Measurements from ENCODE around the gene ATP5F1E.
A peak's percentile ranks its signal among the peaks of the same experiment; 100 is the strongest.
"Not testable (repeated sequence)": the region's sequence is repeated elsewhere in the genome, so short reads cannot be mapped to it uniquely, and the experiment has no call there.

Gene ATP5F1E

GRCh38 chr20:59042796-59043631 is 10.9 kb upstream of the ATP5F1E start:
- DNase-seq, result peak; percentile 96

GRCh38 chr20:59042151-59042795 is 10.1 kb upstream of the ATP5F1E start, which contains the start of gene PRELID3B:
PRELID3B (minus strand) TSS chr20:59042786; CDS start chr20:59042730, 56 bp downstream.
- peak; percentile 36 for DNase-seq

DNA sequence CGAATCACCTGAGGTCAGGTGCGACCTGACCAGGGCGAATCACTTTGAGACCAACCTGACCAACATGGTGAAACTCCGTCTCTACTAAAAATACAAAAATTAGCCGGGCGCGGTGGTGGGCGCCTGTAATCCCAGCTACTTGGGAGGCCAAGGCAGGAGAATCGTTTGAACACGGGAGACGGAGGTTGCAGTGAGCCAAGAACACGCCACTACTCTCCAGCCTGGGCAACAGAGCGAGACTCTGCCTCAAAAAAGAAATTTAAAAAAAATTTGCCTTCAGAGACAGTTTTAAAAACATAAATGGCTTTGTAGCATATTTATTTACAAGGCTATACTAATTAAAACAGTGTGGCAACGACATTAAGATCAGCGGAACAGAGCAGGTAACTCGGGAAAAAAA is 9.4 kb upstream of the ATP5F1E start:
- DNase-seq, result not testable (repeated sequence)

DNA sequence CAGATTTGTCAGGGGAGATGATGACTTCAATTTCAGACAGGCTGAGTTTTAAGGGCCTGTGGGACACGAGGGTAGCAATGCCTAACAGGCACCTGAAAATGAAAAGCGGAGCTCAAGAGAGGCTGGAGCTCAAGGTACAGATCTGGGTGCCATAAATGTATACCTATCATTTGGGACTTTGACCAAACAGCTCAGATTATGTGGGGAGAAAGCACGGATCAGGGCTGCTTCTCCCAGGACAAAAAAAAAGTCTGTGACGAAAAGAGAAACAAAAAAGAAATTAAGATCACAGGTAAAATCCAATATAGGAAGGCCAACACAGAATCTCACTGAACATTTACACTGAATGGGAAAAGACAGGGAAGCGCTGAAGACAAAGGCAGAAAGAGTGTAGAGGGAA is 8.5 kb upstream of the ATP5F1E start:
- DNase-seq, result no peak

DNA sequence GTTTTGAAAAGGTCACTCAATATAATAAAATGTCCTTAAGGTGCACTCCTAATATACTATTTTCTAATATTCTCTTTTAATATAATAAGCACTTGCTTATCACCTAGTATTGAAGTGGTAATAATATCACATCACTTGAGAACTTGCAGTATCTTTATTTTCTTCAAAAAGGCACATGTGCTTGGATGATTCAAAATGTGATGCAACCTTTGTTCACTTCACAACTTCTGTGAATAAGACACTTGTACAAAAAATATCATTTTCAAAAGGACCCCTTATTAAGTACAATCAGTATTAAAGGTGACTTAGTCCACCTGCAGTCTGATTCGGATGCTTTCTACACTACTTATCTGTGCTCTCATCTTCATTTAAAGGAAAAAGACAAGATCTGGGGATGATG is 7.1 kb upstream of the ATP5F1E start:
- no peak for DNase-seq

DNA sequence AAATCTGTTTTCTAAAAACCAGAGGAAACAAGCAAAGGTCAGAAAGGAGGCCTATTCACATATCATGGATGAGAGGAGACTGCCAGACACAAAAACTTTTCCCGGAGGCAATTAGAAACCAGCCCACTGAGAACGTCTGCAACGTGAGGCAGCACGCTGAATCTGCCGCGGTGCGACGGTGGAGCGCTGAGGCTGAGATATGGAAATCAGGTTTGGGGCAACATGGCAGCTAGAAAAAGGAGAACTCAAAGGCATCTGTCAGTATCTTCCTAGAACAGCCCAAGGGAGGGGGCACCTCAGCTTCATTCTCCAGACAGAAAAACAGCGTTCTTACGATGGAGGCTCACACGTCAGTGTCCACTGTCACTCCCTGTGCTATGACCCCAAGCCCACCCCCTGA is 5.3 kb upstream of the ATP5F1E start:
- no peak for DNase-seq

GRCh38 chr20:59035381-59035780 is 3.2 kb upstream of the ATP5F1E start:
- no peak for DNase-seq

GRCh38 chr20:59033616-59034165 is 1.6 kb upstream of the ATP5F1E start:
- no peak for DNase-seq

DNA sequence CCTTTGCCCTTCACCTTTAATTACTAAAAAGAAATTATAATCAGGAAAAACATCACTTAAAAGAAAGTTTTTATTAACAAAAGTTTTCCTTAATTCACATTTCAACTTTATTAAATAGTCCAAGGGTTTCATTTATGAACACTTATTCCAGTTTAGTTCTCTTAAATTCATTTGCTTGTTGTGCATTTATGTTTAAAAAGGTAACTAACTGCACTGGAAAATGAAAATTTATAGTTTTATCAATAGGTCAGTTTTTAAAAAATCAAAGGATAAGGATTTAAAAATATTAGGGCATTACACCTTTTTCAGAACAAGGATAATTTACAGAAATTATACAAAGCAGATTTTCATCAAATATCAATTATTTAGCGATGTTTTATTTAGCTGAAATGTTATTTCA is 958 bp upstream of the ATP5F1E start:
- no peak for DNase-seq

GRCh38 chr20:59032713-59033059 is 551 bp upstream of the ATP5F1E start:
- DNase-seq, result no peak

DNA sequence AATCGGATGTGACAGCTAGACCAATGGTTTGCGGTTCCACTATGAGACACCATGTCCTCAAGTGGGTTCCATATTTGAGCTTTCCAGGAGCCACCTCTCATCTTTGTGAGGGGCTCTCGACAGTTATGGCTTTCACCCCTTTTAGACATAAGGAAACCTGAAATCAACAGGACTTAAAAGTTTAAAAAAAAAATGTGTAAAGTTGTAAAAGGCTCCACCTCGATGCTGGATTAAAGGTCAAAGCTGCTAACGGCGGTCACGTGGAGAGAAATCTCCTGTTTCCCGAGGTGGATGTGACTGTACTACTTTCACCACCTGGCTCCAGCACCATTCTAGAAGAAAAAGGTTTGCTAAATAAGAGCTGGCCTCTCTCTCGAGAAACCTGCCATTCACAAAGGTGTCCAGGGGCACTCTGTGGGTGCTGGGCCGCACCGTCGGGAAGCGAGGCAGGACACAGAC is 542 bp downstream of the ATP5F1E start:
- no peak for DNase-seq

DNA sequence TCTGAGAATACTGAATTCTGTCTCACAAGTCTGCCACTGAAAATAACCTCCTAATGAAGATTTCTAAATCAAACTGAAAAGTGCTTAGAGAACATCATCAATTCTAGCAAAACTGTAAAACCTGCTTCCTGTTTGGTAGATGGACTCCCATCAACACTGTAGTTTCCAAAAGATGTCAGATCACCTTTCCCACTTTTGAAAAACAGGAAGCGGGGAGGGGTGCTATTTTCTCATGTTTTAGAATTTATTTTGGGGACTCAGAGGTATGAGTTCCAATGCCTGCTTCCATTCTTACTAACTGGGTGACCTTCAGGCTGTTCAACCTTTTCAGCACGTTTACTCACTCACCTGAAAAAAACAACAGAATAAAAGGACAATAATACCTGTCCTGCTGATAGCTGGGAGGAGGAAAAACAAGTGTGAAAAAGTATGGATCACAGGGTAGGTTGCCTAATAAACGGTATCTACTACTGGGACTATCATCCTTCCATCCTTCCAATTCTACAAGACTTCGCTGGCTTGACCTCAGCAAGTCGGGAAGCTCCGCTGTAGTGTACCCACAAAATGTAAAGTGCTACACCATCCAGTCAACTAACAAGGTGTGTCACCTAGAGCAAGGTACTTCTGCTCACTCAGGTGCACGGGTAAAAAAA is 1.1 kb downstream of the ATP5F1E start:
- no peak for DNase-seq

DNA sequence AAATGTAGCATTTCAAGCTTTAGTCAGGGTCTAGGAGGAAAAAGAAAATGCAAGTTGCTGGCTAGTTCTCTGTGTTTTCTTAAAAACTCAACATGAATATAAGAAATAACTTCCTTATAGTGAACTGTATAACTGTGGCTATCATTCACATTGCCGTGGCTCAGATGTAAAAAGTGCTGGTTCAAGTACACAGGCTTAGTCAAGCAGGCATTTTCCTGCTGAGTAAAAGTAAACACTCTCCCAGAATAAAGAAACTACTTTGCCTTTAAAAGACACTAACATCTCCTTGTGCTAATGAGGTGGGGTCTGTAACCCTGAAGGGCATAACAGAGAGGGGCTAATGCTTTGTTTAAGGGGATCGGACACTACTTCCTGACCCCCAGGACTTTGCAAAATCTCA is 3.3 kb downstream of the ATP5F1E start:
- DNase-seq, result no peak

- DNase-seq, result no peak
These were observed 4.3 kb downstream of the ATP5F1E start for GRCh38 chr20:59027741-59028320.

DNA sequence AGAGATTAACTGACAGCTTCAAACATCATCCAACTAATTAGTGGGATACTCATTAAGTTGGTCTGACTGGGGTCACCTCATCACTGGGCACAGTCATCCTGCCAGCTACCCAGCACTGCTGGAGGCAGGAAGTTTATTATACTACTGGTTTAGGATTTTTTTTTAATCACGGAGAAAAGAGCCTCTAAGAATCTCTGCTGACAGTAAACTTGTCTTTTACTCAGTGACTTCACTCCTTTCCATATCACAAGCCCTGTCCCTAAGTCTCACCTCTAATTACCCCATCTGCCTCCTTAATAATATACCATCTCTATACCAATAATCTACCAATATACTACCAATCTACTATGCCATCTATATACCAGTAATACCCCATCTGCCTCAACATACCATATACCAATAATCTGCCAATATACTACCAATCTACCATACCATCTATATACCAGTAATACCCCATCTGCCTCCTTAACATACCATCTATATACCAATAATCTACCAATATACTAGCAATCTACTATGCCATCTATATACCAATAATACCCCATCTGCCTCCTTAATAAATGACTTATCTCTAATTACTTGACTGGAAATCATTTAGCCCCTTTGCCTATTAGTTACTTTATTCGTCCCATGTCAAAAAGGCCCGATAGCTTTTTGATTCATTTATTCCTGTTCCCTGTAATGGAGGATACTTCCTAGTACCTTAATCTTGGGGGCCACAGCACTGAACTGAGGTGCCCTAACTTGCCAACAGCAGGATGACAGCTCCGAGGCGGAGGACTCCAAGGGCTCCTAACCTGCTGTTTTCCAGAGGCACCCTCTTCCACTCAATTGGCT is 5.0 kb downstream of the ATP5F1E start:
- no peak for DNase-seq

DNA sequence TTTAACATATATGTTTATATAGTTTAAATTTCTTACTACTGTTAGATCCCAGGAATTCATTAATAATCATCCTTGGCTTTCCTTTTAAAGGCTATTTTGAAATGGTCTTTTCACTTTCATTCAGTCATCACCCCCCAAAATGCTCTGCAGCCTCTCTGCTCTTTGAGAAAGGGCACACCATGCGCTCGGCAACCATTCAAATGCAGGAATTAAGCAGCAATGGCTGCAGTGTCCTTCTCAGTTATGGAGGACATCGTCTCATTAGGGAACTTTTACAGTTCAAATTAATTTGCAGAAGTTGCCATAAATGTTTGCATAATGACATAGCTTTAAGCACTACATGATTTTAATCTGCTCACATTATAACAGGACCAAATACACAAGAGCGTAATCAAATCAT is 6.6 kb downstream of the ATP5F1E start:
- DNase-seq, result no peak

DNA sequence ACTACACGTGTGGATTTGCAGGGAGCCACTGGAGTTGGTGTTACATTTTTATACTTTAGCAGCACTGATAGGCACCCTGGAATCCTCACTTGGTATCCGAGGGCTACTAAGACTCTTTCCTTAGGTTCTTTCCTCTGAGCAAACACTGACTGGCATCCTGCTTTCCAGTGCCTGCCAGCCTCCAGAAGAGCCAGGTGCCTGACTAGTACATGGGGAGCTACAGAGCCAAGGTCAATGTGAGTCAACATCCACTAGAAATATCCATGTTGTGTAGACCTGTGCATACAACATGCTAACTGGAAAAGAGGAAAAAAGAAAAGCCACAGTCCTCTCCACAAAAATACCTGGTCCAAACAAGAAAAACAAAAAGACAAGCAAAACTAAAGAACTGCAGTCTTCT is 7.0 kb downstream of the ATP5F1E start:
- no peak for DNase-seq

- no peak for DNase-seq
These were observed 8.0 kb downstream of the ATP5F1E start for GRCh38 chr20:59024111-59024530.

DNA sequence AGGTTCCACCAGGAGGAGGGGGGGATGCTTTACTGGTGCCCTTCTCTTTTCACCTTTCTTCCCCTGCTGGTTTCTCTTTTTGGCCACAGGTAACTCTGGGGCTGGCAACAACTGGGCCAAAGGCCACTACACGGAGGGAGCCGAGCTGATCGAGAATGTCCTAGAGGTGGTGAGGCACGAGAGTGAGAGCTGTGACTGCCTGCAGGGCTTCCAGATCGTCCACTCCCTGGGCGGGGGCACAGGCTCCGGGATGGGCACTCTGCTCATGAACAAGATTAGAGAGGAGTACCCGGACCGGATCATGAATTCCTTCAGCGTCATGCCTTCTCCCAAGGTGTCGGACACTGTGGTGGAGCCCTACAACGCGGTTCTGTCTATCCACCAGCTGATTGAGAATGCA is 8.5 kb downstream of the ATP5F1E start:
- no peak for DNase-seq

DNA sequence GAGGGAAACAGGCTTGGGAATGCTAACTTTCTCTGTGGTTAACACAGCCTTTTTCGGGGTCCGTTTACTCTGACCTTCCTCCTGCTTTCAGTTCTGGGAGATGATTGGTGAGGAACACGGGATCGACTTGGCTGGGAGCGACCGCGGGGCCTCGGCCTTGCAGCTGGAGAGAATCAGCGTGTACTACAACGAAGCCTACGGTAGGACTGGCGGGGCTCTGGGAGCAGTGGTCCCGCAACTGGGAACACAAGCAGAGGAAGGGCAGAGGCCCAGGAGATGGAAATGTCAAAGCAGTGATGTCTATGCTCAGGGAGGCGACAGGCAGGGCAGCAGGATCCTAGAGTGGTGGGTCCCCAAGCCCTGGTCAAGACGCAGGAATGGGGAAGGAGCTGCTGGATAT is 9.4 kb downstream of the ATP5F1E start:
- no peak for DNase-seq

GRCh38 chr20:59020938-59021551 is 11.1 kb downstream of the ATP5F1E start:
- DNase-seq, result no peak

- DNase-seq, result peak; percentile 66
These were observed 12.9 kb downstream of the ATP5F1E start, which contains the start of gene TUBB1 for GRCh38 chr20:59019217-59019616. TUBB1 (plus strand) TSS chr20:59019429; CDS start chr20:59019523, 94 bp downstream.
